ENCODE measurements around the gene SMARCA2.

Gene SMARCA2

GRCh38 chr9:1995084-1995483, 20.1 kb upstream of the SMARCA2 start:
- H3K4me3 ChIP-seq (ENCODE audit: low read depth, low read length) = no peak overlapping the region

GRCh38 chr9:1996156-1996555, 19.0 kb upstream of the SMARCA2 start:
- TF ChIP-seq CTCF (IDR thresholded peaks at IDR 0.05; ENCODE audit: borderline replicate concordance, insufficient read depth, low read depth, low read length) = no peak
- no peak overlapping the region for H3K4me3 ChIP-seq (ENCODE audit: low read depth, low read length)

More at GRCh38 chr9:1995084-1995483, 20.1 kb upstream of the SMARCA2 start:
- no peak for TF ChIP-seq CTCF (IDR thresholded peaks at IDR 0.05; ENCODE audit: borderline replicate concordance, insufficient read depth, low read depth, low read length)

- no peak for TF ChIP-seq CTCF (IDR thresholded peaks at IDR 0.05; ENCODE audit: borderline replicate concordance, insufficient read depth, low read depth, low read length)
- H3K4me3 ChIP-seq (ENCODE audit: low read depth, low read length) = no peak overlapping the region
Measured at GRCh38 chr9:1997646-1998045, 17.5 kb upstream of the SMARCA2 start.

GRCh38 chr9:1998111-1998510, 17.0 kb upstream of the SMARCA2 start:
- no peak for TF ChIP-seq CTCF (IDR thresholded peaks at IDR 0.05; ENCODE audit: borderline replicate concordance, insufficient read depth, low read depth, low read length)

GRCh38 chr9:2000314-2000713, 14.8 kb upstream of the SMARCA2 start:
- no peak for TF ChIP-seq CTCF (IDR thresholded peaks at IDR 0.05; ENCODE audit: borderline replicate concordance, insufficient read depth, low read depth, low read length)
- no peak overlapping the region for H3K4me3 ChIP-seq (ENCODE audit: low read depth, low read length)

More at GRCh38 chr9:1998111-1998510, 17.0 kb upstream of the SMARCA2 start:
- H3K4me3 ChIP-seq (ENCODE audit: low read depth, low read length) = no peak overlapping the region

- H3K4me3 ChIP-seq (ENCODE audit: low read depth, low read length) = no peak overlapping the region
- no peak for TF ChIP-seq CTCF (IDR thresholded peaks at IDR 0.05; ENCODE audit: borderline replicate concordance, insufficient read depth, low read depth, low read length)
Measured at GRCh38 chr9:2008372-2008771, 6.8 kb upstream of the SMARCA2 start.

GRCh38 chr9:2012347-2012746, 2.8 kb upstream of the SMARCA2 start:
- TF ChIP-seq CTCF (IDR thresholded peaks at IDR 0.05; ENCODE audit: borderline replicate concordance, insufficient read depth, low read depth, low read length) = no peak
- H3K4me3 ChIP-seq (ENCODE audit: low read depth, low read length) = no peak overlapping the region
